DND-41 (cell line): ENCODE data around the gene OXGR1.

Experiments
- EZH2 ChIP-seq: IDR thresholded peaks from 3 replicates; pipeline ENCODE4 v1.6.1; 2012; ENCODE audit warnings: borderline replicate concordance, low read depth, mild to moderate bottlenecking, moderate library complexity, low read length, inconsistent platforms; ENCODE audit not compliant: severe bottlenecking
- TF ChIP-seq, protein P1 (sequence below): IDR thresholded peaks from 2 replicates; pipeline ENCODE4 v1.5.1; 2012; ENCODE audit warnings: borderline replicate concordance, low read length, moderate library complexity, mild to moderate bottlenecking; ENCODE audit not compliant: poor library complexity, severe bottlenecking; ENCODE audit errors: extremely low read depth

DNA sequence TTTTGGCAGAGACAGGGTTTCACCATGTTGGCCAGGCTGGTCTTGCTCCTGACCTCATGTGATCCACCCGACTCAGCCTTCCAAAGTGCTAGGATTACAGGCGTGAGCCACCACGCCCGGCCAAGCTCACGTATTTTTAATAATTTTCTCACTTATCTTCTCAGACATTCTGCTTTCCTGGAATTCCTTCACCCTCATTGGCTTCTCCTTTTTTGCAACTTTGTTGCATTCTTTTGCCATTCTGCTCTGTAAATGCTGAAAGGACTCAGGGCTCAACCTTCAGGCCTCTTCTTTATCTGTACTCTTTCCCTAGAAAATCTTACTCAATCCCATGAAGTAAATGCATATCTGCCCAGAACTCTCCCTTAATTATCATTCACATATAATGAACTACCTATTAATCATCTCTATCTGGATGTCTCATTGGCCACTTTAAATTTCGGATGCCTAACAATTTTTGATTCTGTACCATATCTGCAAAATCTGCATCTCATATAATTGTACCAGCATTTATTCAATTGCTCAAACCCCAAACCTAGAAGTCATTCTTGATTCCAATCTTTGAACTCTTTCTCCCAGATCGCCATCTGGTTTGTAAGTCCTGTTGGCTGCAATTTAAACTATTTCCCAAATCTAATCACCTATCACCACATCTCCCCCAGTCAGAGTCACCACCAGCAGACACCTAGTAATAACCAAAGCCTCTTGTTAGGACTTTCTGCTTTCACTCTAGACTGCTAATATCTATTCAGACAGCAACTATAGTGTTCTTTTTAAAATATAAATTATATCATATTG, 18.2 kb upstream of the OXGR1 start:
- TF ChIP-seq, protein P1, sequence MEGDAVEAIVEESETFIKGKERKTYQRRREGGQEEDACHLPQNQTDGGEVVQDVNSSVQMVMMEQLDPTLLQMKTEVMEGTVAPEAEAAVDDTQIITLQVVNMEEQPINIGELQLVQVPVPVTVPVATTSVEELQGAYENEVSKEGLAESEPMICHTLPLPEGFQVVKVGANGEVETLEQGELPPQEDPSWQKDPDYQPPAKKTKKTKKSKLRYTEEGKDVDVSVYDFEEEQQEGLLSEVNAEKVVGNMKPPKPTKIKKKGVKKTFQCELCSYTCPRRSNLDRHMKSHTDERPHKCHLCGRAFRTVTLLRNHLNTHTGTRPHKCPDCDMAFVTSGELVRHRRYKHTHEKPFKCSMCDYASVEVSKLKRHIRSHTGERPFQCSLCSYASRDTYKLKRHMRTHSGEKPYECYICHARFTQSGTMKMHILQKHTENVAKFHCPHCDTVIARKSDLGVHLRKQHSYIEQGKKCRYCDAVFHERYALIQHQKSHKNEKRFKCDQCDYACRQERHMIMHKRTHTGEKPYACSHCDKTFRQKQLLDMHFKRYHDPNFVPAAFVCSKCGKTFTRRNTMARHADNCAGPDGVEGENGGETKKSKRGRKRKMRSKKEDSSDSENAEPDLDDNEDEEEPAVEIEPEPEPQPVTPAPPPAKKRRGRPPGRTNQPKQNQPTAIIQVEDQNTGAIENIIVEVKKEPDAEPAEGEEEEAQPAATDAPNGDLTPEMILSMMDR: no peak
- no peak for TF ChIP-seq EZH2
